ENCODE data around the gene SETD4. TPM values are rescaled to one million over a fixed set of nuclear protein-coding genes. Genes with fewer than 3 reads are reported as not detected.

Gene SETD4
- total RNA-seq, 2 experiments from 2014 or later: 14.8 to 15.2 TPM

GRCh38 chr21:35993875-35994490, 66.3 kb downstream of the SETD4 start:
- no peaks in the 10 kb centered on the region for H3K9me3 Mint-ChIP-seq
- CTCF ChIA-PET: interaction anchor here (0.6 kb wide), 1 partner anchor 13 kb away, joined by 4 read pairs; no protein-coding TSS in a partner anchor
- H3K27ac Mint-ChIP-seq: no peak overlapping the region
- DNase-seq: no peak
- no peak overlapping the region for H3K4me3 Mint-ChIP-seq
- peaks cover 15% of the 10 kb centered on the region for H3K4me1 Mint-ChIP-seq (ENCODE audit: low read depth)
- H3K27me3 Mint-ChIP-seq (ENCODE audit: low read depth): peaks cover 22% of the 10 kb centered on the region
- no peaks in the 10 kb centered on the region for H3K36me3 Mint-ChIP-seq (ENCODE audit: low read depth)
- intact Hi-C loops (cut with micrococcal nuclease): no loop called here

- Mint-ChIP-seq H3K27ac (no peak overlapping the region), H3K27me3 (ENCODE audit: low read depth) (peaks cover 8% of the 10 kb centered on the region), H3K9me3 (no peaks in the 10 kb centered on the region), H3K4me3 (no peak overlapping the region), H3K4me1 (ENCODE audit: low read depth) (peaks cover 12% of the 10 kb centered on the region), H3K36me3 (ENCODE audit: low read depth) (no peaks in the 10 kb centered on the region)
- CTCF ChIA-PET: no interaction called here
- no peak for DNase-seq
- intact Hi-C loops (cut with micrococcal nuclease): no loop called here
These were observed 69.2 kb downstream of the SETD4 start for GRCh38 chr21:35991131-35991530.

GRCh38 chr21:35990609-35991008, 69.7 kb downstream of the SETD4 start:
- H3K36me3 Mint-ChIP-seq (ENCODE audit: low read depth): no peaks in the 10 kb centered on the region
- intact Hi-C loops (cut with micrococcal nuclease): no loop called here
- peaks cover 9% of the 10 kb centered on the region for H3K4me1 Mint-ChIP-seq (ENCODE audit: low read depth)
- DNase-seq: no peak
- H3K27me3 Mint-ChIP-seq (ENCODE audit: low read depth): peaks cover 6% of the 10 kb centered on the region
- CTCF ChIA-PET: no interaction called here
- H3K4me3 Mint-ChIP-seq: no peak overlapping the region
- H3K27ac Mint-ChIP-seq: no peak overlapping the region
- no peaks in the 10 kb centered on the region for H3K9me3 Mint-ChIP-seq

- CTCF ChIA-PET: interaction anchor here (1.8 kb wide), 1 partner anchor 123 kb away, joined by 7 read pairs; no protein-coding TSS in a partner anchor
- H3K4me3 Mint-ChIP-seq: no peak overlapping the region
- H3K27ac Mint-ChIP-seq: no peak overlapping the region
- H3K9me3 Mint-ChIP-seq: no peaks in the 10 kb centered on the region
- intact Hi-C loops (cut with micrococcal nuclease): no loop called here
- no peak for DNase-seq
- H3K36me3 Mint-ChIP-seq (ENCODE audit: low read depth): no peaks in the 10 kb centered on the region
- peaks cover 10% of the 10 kb centered on the region for H3K27me3 Mint-ChIP-seq (ENCODE audit: low read depth)
- no peaks in the 10 kb centered on the region for H3K4me1 Mint-ChIP-seq (ENCODE audit: low read depth)
These were observed 71.1 kb downstream of the SETD4 start for GRCh38 chr21:35989138-35989735.

- CTCF ChIA-PET: interaction anchor here (0.6 to 1.8 kb wide), 2 partner anchors 124 to 1317 kb away, joined by 3 to 7 read pairs; no protein-coding TSS in a partner anchor
- Mint-ChIP-seq H3K4me3 (no peak overlapping the region), H3K4me1 (ENCODE audit: low read depth) (no peaks in the 10 kb centered on the region)
These were observed 71.7 kb downstream of the SETD4 start for GRCh38 chr21:35988416-35989137.

GRCh38 chr21:35987475-35987874, 72.9 kb downstream of the SETD4 start:
- Mint-ChIP-seq H3K27me3 (ENCODE audit: low read depth) (peaks cover 10% of the 10 kb centered on the region), H3K27ac (no peak overlapping the region), H3K4me1 (ENCODE audit: low read depth) (no peaks in the 10 kb centered on the region), H3K9me3 (no peaks in the 10 kb centered on the region), H3K36me3 (ENCODE audit: low read depth) (no peaks in the 10 kb centered on the region), H3K4me3 (no peak overlapping the region)
- CTCF ChIA-PET: interaction anchor here (0.6 to 1.8 kb wide), 3 partner anchors 16 to 1316 kb away, joined by 3 read pairs; no protein-coding TSS in a partner anchor
- no peak for DNase-seq
- intact Hi-C loops (cut with micrococcal nuclease): no loop called here

More at GRCh38 chr21:35988416-35989137, 71.7 kb downstream of the SETD4 start:
- DNase-seq: no peak
- H3K9me3 Mint-ChIP-seq: no peaks in the 10 kb centered on the region
- intact Hi-C loops (cut with micrococcal nuclease): no loop called here
- H3K27me3 Mint-ChIP-seq (ENCODE audit: low read depth): peaks cover 10% of the 10 kb centered on the region
- H3K27ac Mint-ChIP-seq: no peak overlapping the region
- no peaks in the 10 kb centered on the region for H3K36me3 Mint-ChIP-seq (ENCODE audit: low read depth)

GRCh38 chr21:35984654-35985361, 75.5 kb downstream of the SETD4 start:
- no peaks in the 10 kb centered on the region for H3K9me3 Mint-ChIP-seq
- no peak overlapping the region for H3K4me3 Mint-ChIP-seq
- CTCF ChIA-PET: no interaction called here
- no peak overlapping the region for H3K27ac Mint-ChIP-seq
- intact Hi-C loops (cut with micrococcal nuclease): no loop called here
- H3K4me1 Mint-ChIP-seq (ENCODE audit: low read depth): no peaks in the 10 kb centered on the region
- no peak for DNase-seq
- no peaks in the 10 kb centered on the region for H3K36me3 Mint-ChIP-seq (ENCODE audit: low read depth)
- peaks cover 14% of the 10 kb centered on the region for H3K27me3 Mint-ChIP-seq (ENCODE audit: low read depth)

Other genes with a start within 250 kb of the SETD4 start
- gene CBR1, start 9.5 kb upstream of the SETD4 start, total RNA-seq: 10 to 100 TPM; 27.7 to 30.4 TPM
- 10 to 100 TPM; 13.3 to 13.7 TPM for gene CBR3, start 74.6 kb upstream of the SETD4 start, total RNA-seq
- gene DOP1B, start 96.3 kb upstream of the SETD4 start, total RNA-seq: 10 to 100 TPM; 16.4 to 19.6 TPM